Right lung (tissue), 5 donors: ENCODE results near the gene FTCD. TPM values are rescaled to one million over a fixed set of nuclear protein-coding genes. Genes with fewer than 3 reads are reported as not detected.
"Not testable (repeated sequence)": the region's sequence is repeated elsewhere in the genome, so short reads cannot be mapped to it uniquely, and the experiment has no call there.

Experiments
- DNase-seq, 2 donors: peaks; one replicate each; pipeline ENCODE4 v3.0.0-alpha.2; 2013
- polyA plus RNA-seq, 5 donors: library from polyadenylated mRNA; unstranded; fragments of 120-200 nt; gene quantifications; one replicate each; pipeline versions ENCODE4 v1.2.1 to v1.2.3, GENCODE V29; 2013; ENCODE audit warnings: inconsistent platforms in 1 of 5, low replicate concordance in 1 of 5; ENCODE audit not compliant: insufficient read length in 5 of 5, insufficient read depth in 1 of 5

The FTCD gene
- polyA plus RNA-seq, 5 donors, result 1.2 to 2.4 (median 1.8) TPM

DNA sequence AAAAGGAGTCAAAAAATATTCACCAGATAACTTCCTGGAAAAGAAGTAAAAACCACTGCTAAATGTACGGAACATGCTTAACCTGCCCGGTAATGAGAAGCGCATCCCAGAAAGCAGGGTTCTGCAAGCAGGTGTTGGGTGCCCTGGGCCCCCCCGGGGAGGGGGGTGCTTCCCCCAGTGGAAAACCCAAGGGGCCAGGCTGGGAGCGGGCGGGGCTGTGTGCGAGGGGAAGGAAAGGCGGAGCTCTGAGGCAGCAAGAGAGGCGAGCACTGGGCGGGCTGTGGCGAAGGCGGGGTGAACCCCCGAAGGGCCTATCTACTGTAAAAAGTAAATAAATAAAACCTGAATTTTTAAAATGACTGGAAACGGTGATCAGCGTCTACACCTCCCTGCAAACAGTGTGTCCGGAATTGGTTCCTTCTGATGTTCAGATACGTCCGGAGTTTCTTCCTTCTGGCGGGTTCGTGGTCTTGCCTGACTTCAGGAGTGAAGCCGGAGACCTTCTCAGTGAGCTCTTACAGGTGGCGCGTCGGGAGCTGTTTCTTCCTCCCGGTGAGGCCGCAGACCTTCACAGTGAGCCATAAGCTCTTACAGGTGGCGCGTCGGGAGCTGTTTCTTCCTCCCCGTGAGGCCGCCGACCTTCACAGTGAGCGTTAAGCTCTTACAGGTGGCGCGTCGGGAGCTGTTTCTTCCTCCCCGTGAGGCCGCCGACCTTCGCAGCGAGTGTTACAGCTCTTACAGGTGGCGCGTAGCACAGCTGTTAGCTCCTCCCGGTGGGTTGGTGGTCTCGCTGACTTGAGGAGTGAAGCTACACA lies 13.4 kb downstream of the FTCD start:
- DNase-seq, result no peak

DNA sequence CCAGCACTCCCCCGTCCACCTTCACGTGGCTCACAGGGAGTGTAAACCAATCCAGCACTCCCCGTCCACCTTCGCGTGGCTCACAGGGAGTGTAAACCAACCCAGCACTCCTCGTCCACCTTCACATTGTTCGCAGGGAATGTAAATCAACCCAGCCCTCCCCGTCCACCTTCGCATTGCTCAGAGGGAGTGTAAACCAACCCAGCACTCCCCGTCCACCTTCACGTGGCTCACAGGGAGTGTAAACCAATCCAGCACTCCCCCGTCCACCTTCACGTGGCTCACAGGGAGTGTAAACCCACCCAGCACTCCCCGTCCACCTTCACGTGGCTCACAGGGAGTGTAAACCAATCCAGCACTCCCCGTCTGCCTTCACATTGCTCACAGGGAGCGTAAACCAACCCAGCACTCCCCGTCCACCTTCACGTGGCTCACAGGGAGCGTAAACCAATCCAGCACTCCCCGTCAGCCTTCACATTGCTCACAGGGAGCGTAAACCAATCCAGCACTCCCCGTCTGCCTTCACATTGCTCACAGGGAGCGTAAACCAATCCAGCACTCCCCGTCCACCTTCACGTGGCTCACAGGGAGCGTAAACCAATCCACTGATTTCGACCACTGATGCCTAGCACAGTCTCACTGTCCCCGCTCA lies 14.9 kb downstream of the FTCD start:
- not testable (repeated sequence) for DNase-seq

DNA sequence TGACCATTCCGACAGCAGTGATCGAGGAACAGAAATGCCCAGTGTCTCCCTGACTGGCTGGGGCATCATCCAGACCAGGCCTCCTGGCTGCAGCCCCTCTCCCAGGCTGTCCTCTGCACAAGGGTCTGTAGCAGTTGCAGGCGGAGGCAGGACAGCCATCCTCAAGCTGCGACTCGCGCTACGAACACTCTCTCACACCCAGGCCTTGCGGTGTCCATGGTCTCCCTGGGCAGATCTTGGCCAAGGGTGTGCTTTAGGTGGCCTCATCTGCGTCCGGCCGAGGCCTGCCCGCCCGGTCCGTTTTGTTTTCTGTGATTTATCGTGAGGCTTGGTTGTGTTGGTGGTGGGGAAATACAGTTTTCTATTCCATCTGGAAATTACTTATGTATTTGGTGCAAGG lies 15.7 kb downstream of the FTCD start:
- DNase-seq, result no peak

DNA sequence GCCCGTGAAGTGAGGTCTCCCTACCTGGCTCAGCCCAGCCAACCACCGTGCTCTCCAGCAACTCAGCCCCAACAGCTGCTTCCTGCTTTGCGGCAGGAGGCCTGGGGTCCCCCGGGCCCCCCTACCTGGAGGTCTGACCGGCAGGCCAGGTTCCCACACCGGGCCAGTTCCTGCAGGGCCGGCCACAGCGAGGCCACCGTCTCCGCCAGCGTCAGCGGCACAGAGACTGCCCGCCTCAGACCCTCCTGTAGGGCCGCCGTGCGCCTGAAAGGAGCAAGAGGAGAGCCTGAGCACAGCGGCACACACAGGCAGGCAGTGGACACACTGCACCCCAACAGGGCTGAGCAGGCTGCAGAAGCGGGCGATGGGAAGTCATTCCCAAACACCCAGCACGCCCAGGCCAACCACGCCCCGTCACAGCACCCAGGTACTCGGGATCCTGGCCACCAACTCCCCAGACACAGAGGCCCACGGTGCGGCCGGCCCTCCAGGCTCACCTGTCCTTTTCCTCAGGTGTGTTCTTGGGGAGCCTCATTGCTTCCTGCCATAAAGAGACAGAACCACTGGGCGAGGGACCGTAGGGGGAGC lies 16.9 kb downstream of the FTCD start:
- no peak for DNase-seq

DNA sequence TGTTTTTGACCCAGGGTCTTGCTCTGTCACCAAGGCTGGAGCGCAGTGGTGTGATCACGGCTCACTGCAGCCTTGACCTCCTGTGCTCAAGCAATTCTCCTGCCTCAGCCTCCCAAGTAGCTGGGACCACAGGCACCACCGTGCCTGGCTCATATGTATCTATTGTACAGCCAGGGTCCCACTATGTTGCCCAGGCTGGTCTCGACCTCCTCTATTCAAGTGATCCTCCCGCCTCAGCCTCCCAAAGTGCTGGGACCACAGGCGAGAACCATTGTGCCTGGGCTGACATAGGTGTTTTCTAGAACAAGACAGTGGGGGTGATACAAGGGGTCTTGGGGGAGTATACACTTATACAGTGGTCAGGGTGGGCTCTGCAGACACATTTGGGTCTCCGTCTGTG lies 17.5 kb downstream of the FTCD start:
- DNase-seq, result no peak

DNA sequence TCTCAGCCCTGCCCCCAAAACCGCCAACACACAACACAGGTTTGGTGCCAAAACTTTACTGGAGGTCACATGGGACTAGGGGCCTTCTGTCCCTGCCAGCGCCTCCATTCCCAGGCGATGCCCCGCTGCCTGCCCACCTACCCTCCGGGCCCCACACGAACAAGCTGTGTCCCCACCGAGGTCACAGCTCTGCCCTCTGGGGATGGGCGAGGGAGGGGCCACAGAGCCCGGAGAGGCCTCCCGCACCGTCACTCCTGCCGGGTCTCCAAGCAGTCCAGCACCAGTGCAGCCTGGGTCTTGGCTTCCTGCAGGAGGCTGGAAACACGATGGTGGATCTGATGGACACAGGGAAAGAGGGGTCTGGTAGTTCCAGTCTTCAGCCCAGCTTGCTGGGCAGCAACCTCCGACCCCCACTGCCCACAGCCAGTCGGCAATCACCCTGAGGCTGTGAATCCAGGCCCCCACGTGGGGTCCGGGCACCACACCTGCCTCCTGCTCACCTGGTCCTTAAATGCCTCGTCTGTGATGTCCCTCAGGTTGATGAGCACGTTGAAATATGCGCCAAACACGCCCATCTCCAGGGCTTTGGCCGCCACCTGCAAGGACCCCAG lies 18.5 kb downstream of the FTCD start:
- no peak for DNase-seq

DNA sequence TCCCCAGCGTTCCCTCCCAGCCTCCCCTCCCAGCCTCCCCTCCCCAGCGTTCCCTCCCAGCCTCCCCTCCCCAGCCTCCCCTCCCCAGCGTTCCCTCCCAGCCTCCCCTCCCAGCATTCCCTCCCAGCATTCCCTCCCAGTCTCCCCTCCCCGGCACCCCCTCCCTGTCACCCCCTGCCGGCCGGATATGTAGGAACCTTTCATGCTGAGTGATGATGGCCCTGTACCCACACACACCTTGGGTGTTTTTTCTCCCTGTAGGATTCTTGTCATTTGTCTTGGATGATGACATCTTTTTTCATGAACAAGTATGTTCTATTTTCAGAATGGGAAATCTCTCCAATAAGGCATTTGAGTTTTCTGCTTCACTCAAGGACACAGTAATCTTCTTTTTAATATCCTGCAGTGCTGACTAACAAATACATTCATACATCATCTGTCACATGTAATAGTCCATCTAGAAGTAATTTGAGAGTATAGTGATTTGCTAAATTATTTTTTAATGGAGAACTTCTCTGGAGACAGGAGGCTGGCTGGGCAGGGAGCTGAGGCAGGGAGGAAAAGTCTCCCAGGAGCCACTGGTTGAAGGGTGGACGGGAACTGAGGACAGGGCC lies 19.5 kb downstream of the FTCD start:
- DNase-seq, result no peak

DNA sequence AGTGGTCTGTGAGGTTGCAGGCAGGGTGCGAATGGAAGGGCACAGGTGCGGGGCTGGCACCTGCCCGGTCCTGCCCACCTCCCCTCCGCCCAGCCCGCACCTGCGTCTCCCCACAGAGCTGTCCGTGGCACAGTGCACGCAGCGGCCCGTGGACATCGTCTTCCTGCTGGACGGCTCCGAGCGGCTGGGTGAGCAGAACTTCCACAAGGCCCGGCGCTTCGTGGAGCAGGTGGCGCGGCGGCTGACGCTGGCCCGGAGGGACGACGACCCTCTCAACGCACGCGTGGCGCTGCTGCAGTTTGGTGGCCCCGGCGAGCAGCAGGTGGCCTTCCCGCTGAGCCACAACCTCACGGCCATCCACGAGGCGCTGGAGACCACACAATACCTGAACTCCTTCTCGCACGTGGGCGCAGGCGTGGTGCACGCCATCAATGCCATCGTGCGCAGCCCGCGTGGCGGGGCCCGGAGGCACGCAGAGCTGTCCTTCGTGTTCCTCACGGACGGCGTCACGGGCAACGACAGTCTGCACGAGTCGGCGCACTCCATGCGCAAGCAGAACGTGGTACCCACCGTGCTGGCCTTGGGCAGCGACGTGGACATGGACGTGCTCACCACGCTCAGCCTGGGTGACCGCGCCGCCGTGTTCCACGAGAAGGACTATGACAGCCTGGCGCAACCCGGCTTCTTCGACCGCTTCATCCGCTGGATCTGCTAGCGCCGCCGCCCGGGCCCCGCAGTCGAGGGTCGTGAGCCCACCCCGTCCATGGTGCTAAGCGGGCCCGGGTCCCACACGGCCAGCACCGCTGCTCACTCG lies 23.3 kb downstream of the FTCD start:
- no peak for DNase-seq

DNA sequence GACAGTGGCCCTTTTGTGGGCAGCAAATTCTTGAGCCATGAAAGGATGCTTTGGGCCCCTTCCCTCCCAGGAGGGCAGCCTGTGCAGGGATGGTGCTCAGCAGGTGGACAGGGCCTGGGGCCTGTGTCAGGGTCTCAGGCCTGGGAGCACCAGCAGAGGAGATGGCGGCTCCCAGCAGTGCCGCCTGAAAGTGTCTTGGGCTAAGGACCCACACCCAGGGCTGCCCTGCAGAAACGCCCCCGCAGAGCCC lies 23.9 kb downstream of the FTCD start:
- DNase-seq, result no peak

DNA sequence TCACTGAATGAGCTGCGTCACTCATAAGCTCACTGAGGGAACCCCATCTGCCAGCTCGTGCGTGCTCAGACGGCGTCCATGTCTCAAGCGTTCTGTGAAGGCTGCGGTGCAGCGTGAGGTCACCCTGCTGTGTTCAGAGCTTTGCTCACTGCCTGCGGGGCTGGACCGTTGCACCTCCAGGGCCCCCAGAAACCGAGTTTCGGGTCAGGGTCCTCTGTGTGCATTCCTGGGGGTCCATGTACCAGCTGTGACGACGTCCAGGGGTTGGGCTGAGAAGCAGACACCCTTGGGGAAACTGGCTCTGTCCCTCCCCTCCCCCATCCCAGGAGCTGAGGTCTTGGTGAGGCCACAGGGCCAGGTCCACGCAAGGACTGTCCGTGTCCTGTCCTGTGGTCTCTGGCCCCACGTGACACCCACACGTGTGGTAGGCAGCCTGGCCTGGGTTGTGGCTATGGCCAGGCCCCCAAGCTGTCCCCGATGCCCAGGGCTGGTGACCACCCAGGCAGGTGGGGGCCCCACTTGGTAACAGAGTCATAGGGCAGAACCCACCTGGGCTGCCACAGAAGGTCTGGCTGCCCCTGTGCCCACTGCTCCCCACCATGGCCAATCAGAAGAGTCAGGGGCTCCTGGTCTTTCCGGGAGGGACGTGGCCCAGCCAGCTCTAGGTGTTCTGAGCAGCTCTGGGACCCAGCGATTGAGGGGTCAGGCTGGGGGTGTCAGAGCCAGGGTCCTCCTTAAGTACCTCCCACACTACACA lies 24.4 kb downstream of the FTCD start:
- no peak for DNase-seq

DNA sequence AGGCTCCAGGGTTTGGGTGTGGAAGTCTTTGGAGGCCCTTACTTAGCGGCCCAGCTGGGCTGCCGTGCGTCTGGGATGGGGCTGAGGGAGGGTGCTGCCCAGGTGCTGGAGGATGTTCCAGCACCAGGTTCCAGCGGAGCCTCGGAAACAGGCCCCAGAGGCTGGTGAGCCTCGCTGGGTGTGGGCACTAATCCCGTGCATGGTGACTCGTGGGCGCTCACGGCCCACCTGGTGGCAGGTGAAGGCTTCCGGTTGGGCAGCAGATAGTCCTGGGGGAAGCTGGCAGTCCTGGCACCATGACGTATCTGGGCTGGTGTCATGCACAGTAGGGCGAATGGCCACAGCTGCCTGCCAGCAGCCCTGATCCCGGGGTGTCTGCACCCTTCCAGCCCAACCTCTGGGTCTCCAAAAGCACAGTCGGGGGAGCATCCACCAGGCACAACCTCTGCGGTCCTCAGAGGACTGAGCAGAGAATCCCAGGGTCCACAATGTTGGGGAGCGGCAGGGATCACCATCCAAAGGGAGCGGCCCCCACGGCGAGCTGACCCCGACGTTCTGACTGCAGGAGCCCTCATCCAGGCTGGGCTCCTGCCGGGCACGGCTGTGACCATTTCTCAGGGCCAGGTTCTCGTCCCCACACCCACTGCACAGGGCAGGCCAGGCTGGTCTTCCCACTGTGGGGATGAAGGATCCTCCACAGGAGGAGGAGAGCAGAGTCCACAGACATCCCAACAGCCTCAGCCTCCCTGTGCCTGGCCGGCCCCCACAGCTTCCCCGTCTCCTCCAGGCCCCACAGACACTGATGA lies 25.3 kb downstream of the FTCD start:
- no peak for DNase-seq

DNA sequence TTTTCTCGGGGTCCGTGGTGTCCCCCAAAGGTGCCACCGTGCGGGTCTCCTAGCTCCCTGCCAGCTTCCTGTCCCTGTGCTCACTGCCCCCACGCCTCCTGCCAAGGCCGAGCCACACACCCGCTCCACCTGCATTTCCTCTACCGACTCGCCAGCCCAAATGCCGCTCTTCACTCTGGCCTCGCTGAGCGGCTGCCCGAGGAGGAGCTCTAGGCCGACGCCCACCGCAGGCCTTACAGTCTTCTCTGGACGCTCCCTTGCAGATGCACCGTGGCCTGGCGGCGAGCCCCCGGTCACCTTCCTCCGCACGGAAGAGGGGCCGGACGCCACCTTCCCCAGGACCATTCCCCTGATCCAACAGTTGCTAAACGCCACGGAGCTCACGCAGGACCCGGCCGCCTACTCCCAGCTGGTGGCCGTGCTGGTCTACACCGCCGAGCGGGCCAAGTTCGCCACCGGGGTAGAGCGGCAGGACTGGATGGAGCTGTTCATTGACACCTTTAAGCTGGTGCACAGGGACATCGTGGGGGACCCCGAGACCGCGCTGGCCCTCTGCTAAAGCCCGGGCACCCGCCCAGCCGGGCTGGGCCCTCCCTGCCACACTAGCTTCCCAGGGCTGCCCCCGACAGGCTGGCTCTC lies 26.3 kb downstream of the FTCD start:
- no peak for DNase-seq

DNA sequence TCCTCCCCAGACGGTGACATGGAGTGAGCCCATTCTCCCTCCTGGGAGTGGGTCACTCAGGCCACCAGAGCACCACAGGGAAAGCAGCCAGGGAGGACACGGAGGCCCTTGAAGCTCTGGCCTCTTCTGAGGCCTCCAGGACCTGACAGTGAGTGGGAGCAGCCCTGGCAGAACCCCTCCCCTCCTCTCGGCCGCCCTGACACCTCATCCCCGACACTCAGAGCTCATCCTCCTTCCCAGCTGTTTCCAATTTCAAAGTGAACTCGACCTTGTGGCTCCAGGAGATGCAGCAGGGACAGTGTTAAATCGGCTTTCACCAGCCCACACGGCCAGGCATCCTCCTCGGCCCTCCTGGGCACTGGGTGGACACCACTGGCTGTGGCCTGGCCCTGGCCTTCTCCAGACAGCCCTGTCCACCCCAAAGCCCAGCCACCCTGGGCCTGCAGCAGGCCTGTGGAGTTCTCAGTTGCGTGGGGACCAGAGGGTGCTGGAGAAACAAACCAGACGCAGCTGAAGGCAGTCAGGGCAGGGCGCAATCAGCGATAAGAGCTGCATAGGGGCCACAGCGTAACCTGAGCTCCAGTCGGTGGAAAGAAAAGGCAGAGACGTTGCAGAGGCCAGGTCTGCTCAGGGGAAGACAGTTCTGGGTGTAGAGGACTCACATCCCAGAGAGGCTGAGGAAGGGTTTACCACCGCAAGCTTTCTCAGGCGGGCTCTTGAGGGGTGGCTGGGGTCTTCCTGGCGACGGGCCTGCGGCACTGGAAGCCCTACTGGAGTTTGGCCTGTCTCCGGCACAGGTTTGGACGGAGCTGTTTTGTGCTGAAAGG lies 27.1 kb downstream of the FTCD start:
- no peak for DNase-seq

DNA sequence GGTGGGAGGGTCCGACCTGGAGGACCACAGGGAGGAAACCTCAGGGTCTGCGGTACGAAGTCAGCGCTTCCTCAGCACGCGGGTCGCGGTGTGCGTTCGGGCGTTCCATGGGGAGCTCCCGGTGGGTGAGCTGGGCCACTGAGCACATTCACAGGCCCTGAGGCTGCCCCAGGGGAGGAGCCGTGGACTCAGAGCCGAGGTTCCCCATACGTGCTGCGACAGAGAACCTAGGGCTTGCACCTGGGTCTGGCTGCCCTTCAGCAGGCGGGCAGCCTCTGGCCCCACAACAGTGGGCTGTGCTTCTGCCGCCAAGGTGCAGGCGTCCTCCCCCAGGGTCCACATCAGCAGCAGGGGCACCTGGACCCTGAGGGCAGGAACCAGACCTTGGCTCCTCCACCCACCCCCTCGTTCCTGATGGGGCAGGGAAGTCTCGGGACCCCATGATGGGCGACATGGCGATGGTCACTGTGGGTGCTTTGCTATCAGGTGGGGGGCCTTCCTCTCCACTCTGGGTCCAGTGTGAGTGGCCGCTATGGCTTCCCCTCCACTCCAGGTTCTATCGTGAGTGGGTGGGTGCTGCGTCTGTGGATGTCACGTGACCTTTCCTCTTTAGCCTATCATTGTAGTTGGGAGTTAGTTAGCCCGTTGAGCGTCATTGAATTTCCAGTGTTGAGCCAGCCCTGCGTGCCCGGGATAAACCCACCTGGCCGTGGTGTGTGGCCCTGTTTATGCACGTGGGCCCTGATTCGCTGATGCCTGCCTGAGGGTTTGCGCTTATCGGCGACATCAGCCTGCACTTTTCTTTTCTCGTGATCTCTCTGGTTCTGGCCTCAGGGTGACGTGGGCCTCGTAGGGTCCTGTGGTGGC lies 27.9 kb downstream of the FTCD start:
- DNase-seq, result no peak

DNA sequence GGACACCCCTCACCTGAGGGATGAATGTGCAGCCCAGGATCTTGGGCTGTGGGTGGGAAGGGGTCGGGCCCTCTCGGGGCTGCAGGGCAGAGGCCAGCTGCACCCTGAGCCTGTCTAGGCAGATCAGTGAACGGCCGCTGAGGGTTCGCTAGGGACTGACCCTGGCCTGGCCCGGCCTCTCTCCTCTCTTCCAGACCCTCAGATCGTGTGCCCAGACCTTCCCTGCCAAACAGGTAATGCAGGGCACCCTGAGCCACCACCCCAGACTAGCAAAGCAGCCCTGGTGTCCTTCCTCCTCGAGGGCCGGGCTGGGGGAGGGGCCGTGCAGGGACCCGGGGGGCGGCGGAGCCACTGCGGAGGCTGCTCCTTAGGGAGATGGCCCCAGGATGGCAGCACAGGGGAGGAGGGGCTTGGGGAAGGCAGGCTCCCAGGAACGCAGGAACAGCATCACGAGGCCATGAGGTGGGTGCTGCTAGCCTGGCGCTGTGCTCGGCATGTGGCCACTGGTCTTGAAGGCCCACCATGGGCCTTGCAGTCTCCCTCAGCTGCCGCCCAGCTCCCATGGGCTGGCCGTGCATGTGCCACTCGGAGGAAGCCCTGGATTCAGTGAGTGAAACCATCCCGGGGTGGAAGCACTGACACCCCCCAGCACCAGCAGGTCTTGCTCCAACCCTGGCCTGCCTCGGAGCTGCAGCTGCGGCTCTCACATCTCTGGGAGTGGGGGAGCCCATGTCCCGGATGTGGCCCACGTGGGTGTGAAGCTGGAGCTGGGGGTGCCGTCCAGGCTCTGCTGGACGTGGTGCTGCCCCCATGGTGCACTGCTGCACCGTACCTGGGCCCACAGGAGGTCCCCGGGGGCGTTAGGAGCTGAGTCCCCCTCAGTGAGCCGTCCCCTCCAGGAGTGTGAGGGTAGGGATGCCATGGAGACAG lies 28.8 kb downstream of the FTCD start:
- no peak for DNase-seq

DNA sequence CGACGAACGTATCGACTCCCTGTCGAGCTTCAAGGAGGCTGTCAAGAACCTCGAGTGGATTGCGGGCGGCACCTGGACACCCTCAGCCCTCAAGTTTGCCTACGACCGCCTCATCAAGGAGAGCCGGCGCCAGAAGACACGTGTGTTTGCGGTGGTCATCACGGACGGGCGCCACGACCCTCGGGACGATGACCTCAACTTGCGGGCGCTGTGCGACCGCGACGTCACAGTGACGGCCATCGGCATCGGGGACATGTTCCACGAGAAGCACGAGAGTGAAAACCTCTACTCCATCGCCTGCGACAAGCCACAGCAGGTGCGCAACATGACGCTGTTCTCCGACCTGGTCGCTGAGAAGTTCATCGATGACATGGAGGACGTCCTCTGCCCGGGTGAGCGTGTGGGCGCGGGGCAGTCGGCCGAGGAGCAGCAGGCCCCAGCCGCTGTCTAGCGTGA lies 29.5 kb downstream of the FTCD start:
- no peak for DNase-seq
